Activated naive CD4-positive, alpha-beta T cell treated with anti-CD3 and anti-CD28 coated beads for 36 hours (primary cell): ENCODE data around the gene RAB17. TPM values are rescaled to one million over a fixed set of nuclear protein-coding genes. Genes with fewer than 3 reads are reported as not detected.

Experiments
- CTCF ChIA-PET: fragments of 350-600 bp; sonication (Branson Sonifier 250); formaldehyde crosslinking; loops from one replicate; lab custom pipeline; 2021; ENCODE audit warnings: antibody characterized with exemption; lab: Charles Lee
- DNase-seq: peaks from one replicate; pipeline ENCODE4 v3.0.0-alpha.2; 2020
- H3K27ac Mint-ChIP-seq: one replicate; pipeline ENCODE4 v1.8.0; 2021; ENCODE audit warnings: mild to moderate bottlenecking, mixed read lengths
- H3K27me3 Mint-ChIP-seq: one replicate; pipeline ENCODE4 v1.8.0; 2021; ENCODE audit warnings: low read depth, mixed read lengths
- H3K36me3 Mint-ChIP-seq: one replicate; pipeline ENCODE4 v1.8.0; 2021; ENCODE audit warnings: low read depth, mixed read lengths
- H3K4me1 Mint-ChIP-seq: one replicate; pipeline ENCODE4 v1.8.0; 2021; ENCODE audit warnings: low read depth, mixed read lengths
- H3K4me3 Mint-ChIP-seq: one replicate; pipeline ENCODE4 v1.8.0; 2021; ENCODE audit warnings: mild to moderate bottlenecking, moderate library complexity, mixed read lengths
- H3K9me3 Mint-ChIP-seq: one replicate; pipeline ENCODE4 v1.8.0; 2021; ENCODE audit warnings: mixed read lengths
- intact Hi-C: fragments of 100-400 bp; cut with micrococcal nuclease; formaldehyde crosslinking; loops from one replicate; pipeline ENCODE4 v1.15.1; 2023
- total RNA-seq, 2 experiments: library from RNA; stranded (reverse); gene quantifications; one replicate each; pipeline ENCODE4 v1.2.3, GENCODE V29; 2021

Gene RAB17
- total RNA-seq, 2 experiments from 2014 or later, result not detected

- CTCF ChIA-PET, result no interaction called here
- Mint-ChIP-seq H3K4me1 (no peaks in the 10 kb centered on the region), H3K27ac (no peak overlapping the region), H3K36me3 (no peaks in the 10 kb centered on the region), H3K27me3 (no peaks in the 10 kb centered on the region), H3K9me3 (no peaks in the 10 kb centered on the region), H3K4me3 (no peak overlapping the region)
- no peak for DNase-seq
- intact Hi-C loops, result no loop called here
Measured at GRCh38 chr2:237542001-237542704, 48.4 kb downstream of the RAB17 start.

- no peak overlapping the region for H3K27ac Mint-ChIP-seq
- H3K36me3 Mint-ChIP-seq, result no peaks in the 10 kb centered on the region
- no peak overlapping the region for H3K4me3 Mint-ChIP-seq
- intact Hi-C loops, result no loop called here
- DNase-seq, result no peak
- no peaks in the 10 kb centered on the region for H3K9me3 Mint-ChIP-seq
- no peaks in the 10 kb centered on the region for H3K27me3 Mint-ChIP-seq
- CTCF ChIA-PET, result no interaction called here
- H3K4me1 Mint-ChIP-seq, result no peaks in the 10 kb centered on the region
Measured at GRCh38 chr2:237541243-237541642, 49.3 kb downstream of the RAB17 start.

- CTCF ChIA-PET, result interaction anchor here (1.3 to 1.9 kb wide), 2 partner anchors 29 to 32 kb away, joined by 5 read pairs; no protein-coding TSS in a partner anchor
- H3K4me1 Mint-ChIP-seq, result no peaks in the 10 kb centered on the region
- no peaks in the 10 kb centered on the region for H3K9me3 Mint-ChIP-seq
- H3K27ac Mint-ChIP-seq, result no peak overlapping the region
- no peaks in the 10 kb centered on the region for H3K36me3 Mint-ChIP-seq
- no peak for DNase-seq
- no peaks in the 10 kb centered on the region for H3K27me3 Mint-ChIP-seq
- H3K4me3 Mint-ChIP-seq, result no peak overlapping the region
- intact Hi-C loops, result no loop called here
Measured at GRCh38 chr2:237540823-237541222, 49.7 kb downstream of the RAB17 start.

DNA sequence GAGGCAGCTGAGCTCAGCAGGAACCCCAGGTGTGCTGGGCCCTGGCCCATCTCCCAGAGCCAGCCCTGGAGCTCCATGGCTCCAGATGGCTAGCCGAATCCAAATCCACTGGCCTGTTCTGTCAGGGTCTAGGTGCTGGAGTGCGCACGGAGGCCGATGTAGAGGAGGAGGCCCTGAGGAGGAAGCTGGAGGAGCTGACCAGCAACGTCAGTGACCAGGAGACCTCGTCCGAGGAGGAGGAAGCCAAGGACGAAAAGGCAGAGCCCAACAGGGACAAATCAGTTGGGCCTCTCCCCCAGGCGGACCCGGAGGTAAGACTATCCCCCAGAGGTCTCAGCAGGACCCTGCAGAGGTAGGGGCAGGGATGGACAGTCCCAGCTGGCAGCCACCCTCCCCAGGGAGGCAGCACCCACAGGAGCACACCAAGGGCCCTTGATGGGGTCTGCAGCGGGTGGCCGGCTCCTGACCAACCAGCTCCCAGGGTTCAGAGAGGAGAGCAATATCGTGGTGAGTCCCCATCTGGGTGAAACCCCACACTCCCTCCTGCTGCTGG, 50.2 kb downstream of the RAB17 start:
- no peaks in the 10 kb centered on the region for H3K4me1 Mint-ChIP-seq
- CTCF ChIA-PET, result interaction anchor here (1.3 to 1.9 kb wide), 2 partner anchors 28 to 32 kb away, joined by 5 read pairs; no protein-coding TSS in a partner anchor
- H3K27me3 Mint-ChIP-seq, result no peaks in the 10 kb centered on the region
- H3K36me3 Mint-ChIP-seq, result no peaks in the 10 kb centered on the region
- H3K9me3 Mint-ChIP-seq, result no peaks in the 10 kb centered on the region
- intact Hi-C loops, result no loop called here
- H3K27ac Mint-ChIP-seq, result no peak overlapping the region
- H3K4me3 Mint-ChIP-seq, result no peak overlapping the region
- DNase-seq, result no peak

- DNase-seq, result no peak
- intact Hi-C loops, result no loop called here
- CTCF ChIA-PET, result interaction anchor here (1.3 to 1.9 kb wide), 2 partner anchors 28 to 33 kb away, joined by 5 read pairs; no protein-coding TSS in a partner anchor
- Mint-ChIP-seq H3K27ac (no peak overlapping the region), H3K27me3 (no peaks in the 10 kb centered on the region), H3K4me3 (no peak overlapping the region), H3K4me1 (no peaks in the 10 kb centered on the region), H3K36me3 (no peaks in the 10 kb centered on the region), H3K9me3 (no peaks in the 10 kb centered on the region)
Measured at GRCh38 chr2:237539681-237540080, 50.9 kb downstream of the RAB17 start.

DNA sequence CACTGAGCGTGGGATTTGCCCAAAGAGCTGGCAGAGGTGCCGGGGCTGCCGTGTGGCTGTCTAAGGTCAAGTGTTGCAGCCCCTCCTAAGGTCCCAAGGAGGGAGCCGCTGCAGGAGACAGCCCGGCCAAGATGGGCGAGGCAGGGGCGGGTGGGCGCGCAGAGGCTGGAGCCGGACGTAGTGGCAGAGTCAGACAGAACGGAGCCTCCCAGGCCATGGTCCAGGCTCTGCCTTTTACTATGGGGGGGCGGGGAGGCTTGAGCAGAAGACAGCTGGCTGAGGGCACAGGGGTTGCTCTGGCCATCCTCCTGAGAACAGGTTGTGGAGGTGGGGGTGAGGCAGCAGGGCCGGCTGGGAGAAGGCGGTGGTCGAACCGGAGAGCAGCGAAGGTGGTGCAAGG, 51.6 kb downstream of the RAB17 start:
- Mint-ChIP-seq H3K4me3 (no peak overlapping the region), H3K4me1 (no peaks in the 10 kb centered on the region), H3K27ac (no peak overlapping the region), H3K36me3 (no peaks in the 10 kb centered on the region), H3K27me3 (no peaks in the 10 kb centered on the region), H3K9me3 (no peaks in the 10 kb centered on the region)
- CTCF ChIA-PET, result interaction anchor here (1.9 kb wide), 1 partner anchor 34 kb away, joined by 5 read pairs; no protein-coding TSS in a partner anchor
- DNase-seq, result no peak
- intact Hi-C loops, result no loop called here

DNA sequence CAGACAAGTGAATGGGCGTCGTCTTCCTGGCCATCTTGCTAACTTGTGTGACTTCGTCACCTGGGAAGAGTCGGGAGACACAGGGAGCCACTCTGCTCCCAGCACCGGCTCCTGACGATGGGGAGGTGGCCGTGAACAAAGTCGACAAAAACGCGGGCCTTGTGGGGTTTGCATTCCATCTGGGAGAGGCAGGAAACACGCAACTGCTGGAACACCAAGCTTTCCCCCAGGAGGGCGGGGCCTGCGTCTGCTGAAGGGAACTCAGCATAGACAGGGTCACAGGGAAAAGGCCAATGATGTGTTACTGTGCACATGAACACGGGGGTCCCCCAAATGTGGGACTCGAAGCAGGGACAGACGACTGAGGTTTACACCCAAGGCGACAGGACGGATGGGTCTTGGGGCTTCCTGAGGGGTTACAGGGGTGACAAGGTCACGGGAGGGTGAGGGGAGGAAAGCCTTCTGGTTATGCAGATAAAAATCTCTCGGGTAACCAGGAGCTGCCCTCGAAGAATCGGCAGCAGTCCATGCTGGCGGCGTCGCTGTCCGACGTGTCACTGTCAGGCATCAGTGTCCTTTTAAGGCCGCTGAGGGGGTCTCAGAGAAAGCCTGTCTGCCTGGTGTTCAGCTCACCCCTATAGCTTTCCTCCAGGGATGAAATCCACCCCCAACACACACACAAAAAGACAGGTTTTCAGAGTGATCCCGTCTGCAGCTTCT, 52.4 kb downstream of the RAB17 start:
- intact Hi-C loops, result no loop called here
- H3K9me3 Mint-ChIP-seq, result no peaks in the 10 kb centered on the region
- CTCF ChIA-PET, result interaction anchor here (0.7 kb wide), 1 partner anchor 158 kb away, joined by 3 read pairs; no protein-coding TSS in a partner anchor
- no peaks in the 10 kb centered on the region for H3K4me1 Mint-ChIP-seq
- no peak overlapping the region for H3K4me3 Mint-ChIP-seq
- no peak overlapping the region for H3K27ac Mint-ChIP-seq
- no peak for DNase-seq
- no peaks in the 10 kb centered on the region for H3K36me3 Mint-ChIP-seq
- H3K27me3 Mint-ChIP-seq, result no peaks in the 10 kb centered on the region

GRCh38 chr2:237536617-237537016, 53.9 kb downstream of the RAB17 start:
- H3K36me3 Mint-ChIP-seq, result no peaks in the 10 kb centered on the region
- intact Hi-C loops, result no loop called here
- H3K27ac Mint-ChIP-seq, result no peak overlapping the region
- H3K4me3 Mint-ChIP-seq, result no peak overlapping the region
- H3K4me1 Mint-ChIP-seq, result no peaks in the 10 kb centered on the region
- no peak for DNase-seq
- H3K9me3 Mint-ChIP-seq, result no peaks in the 10 kb centered on the region
- no peaks in the 10 kb centered on the region for H3K27me3 Mint-ChIP-seq
- CTCF ChIA-PET, result no interaction called here

- H3K27me3 Mint-ChIP-seq, result no peaks in the 10 kb centered on the region
- CTCF ChIA-PET, result interaction anchor here (0.6 to 2.8 kb wide), 2 partner anchors 36 to 100 kb away, joined by 3 to 12 read pairs; no protein-coding TSS in a partner anchor
- no peaks in the 10 kb centered on the region for H3K36me3 Mint-ChIP-seq
- no peak for DNase-seq
- intact Hi-C loops, result no loop called here
- H3K4me3 Mint-ChIP-seq, result no peak overlapping the region
- no peaks in the 10 kb centered on the region for H3K9me3 Mint-ChIP-seq
- no peaks in the 10 kb centered on the region for H3K4me1 Mint-ChIP-seq
- no peak overlapping the region for H3K27ac Mint-ChIP-seq
Measured at GRCh38 chr2:237536083-237536415, 54.5 kb downstream of the RAB17 start.

DNA sequence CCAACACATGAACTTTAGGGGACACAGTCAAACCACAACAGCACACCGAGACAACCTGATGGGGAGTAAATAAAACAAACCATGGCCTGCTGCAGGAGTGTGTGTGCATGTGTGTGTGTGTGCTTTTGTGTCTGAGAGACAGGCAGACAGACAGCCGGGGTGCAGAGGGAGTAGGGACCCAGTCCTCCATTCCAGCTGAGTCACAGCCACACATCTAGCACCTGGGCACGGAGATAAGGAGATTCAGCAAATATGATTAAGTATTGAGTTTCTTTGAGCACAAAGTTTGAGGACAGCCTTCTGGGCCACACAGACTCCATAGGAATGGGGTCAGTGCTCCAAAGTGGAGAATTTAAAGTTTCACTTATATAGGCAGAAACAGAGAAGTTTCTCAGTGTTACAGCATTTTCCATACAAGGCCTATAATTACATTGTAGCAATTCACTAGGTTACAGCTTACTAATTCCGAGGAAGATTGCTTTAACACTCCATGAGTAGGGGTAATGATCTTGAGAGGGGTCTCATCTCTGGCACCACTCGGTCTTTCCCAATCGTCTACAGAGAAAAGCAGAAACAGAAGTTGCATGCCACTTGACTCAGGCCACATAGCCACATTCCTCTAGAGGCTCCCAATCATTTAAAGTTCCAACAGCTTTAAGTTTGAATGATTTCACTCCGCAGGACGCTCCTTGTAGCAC, 55.0 kb downstream of the RAB17 start:
- no peak overlapping the region for H3K4me3 Mint-ChIP-seq
- no peaks in the 10 kb centered on the region for H3K4me1 Mint-ChIP-seq
- intact Hi-C loops, result no loop called here
- H3K36me3 Mint-ChIP-seq, result no peaks in the 10 kb centered on the region
- H3K9me3 Mint-ChIP-seq, result no peaks in the 10 kb centered on the region
- DNase-seq, result no peak
- CTCF ChIA-PET, result interaction anchor here (0.6 to 2.8 kb wide), 2 partner anchors 36 to 100 kb away, joined by 3 to 12 read pairs; no protein-coding TSS in a partner anchor
- H3K27ac Mint-ChIP-seq, result no peak overlapping the region
- H3K27me3 Mint-ChIP-seq, result no peaks in the 10 kb centered on the region

DNA sequence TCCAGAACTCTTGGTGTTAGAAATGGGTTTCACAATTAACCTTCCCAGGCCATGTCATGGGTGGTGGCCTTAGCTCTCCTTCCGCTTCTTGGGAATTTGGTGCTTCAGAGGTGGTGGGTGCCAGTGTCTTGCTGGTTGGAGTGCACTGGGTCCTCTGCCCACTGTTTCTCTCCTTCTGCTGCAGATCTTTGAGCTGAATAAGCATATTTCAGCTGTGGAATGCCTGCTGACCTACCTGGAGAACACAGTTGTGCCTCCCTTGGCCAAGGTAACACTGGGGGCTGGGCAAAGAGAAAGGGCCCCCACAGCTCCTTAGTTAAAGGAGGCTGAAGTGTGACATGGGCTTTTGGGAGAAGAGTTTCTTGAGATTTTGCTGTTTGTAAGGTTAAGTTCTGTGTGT, 56.2 kb downstream of the RAB17 start:
- no peak overlapping the region for H3K4me3 Mint-ChIP-seq
- CTCF ChIA-PET, result interaction anchor here (2.8 to 3.5 kb wide), 2 partner anchors 22 to 38 kb away, joined by 12 to 18 read pairs; no protein-coding TSS in a partner anchor

DNA sequence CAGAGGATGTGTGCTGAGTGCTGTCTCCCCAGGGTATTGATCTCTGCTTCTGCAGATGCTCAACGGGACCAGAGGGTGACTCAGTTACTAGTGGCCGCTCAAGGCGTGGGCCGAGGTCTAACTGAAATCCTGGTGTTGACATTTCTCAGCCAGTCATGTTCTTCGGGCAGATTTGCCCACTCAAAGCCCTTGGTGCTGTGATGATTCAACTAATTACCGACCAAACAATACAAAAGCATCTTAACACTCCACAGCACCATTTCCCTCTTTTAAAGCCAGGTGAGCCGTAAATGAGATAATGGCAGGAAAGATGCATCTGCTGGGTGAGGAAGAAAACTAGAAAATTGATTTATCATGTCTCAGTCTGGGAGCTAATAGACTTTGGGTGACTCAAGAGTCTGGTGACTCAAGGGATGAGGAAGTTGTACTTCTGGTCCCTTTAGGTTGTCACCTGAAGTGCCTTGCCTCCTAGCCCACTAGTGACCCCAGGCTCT, 56.8 kb downstream of the RAB17 start:
- Mint-ChIP-seq H3K4me3 (no peak overlapping the region), H3K36me3 (no peaks in the 10 kb centered on the region), H3K27ac (no peak overlapping the region), H3K4me1 (no peaks in the 10 kb centered on the region), H3K27me3 (no peaks in the 10 kb centered on the region), H3K9me3 (no peaks in the 10 kb centered on the region)
- CTCF ChIA-PET, result interaction anchor here (2.8 to 3.5 kb wide), 2 partner anchors 21 to 38 kb away, joined by 12 to 18 read pairs; no protein-coding TSS in a partner anchor
- DNase-seq, result no peak
- intact Hi-C loops, result no loop called here

More for the DNA sequence above, 56.2 kb downstream of the RAB17 start:
- H3K27me3 Mint-ChIP-seq, result no peaks in the 10 kb centered on the region
- no peaks in the 10 kb centered on the region for H3K4me1 Mint-ChIP-seq
- H3K27ac Mint-ChIP-seq, result no peak overlapping the region
- no peaks in the 10 kb centered on the region for H3K36me3 Mint-ChIP-seq
- no peaks in the 10 kb centered on the region for H3K9me3 Mint-ChIP-seq
- DNase-seq, result no peak
- intact Hi-C loops, result no loop called here
